ENCODE data around the gene TAS2R41. TPM values are rescaled to one million over a fixed set of nuclear protein-coding genes. Genes with fewer than 3 reads are reported as not detected.

The TAS2R41 gene
- total RNA-seq, 1 donor from 2014 or later: not detected

- H3K4me1 ChIP-seq: peaks cover 23% of the 10 kb centered on the region
- H3K9me3 ChIP-seq (replicated peaks): no peaks in the 10 kb centered on the region
- intact Hi-C loops (cut with micrococcal nuclease): no loop called here
- no peaks in the 10 kb centered on the region for H3K27me3 ChIP-seq (ENCODE audit: low read depth)
- no peak for TF ChIP-seq CTCF (IDR thresholded peaks at IDR 0.05; ENCODE audit: borderline replicate concordance)
- DNase-seq: no peak
- H3K4me3 ChIP-seq: no peak overlapping the region
- peak overlapping the region; percentile 39 for H3K27ac ChIP-seq (replicated peaks)
- H3K36me3 ChIP-seq: no peaks in the 10 kb centered on the region
Measured at GRCh38 chr7:143487061-143487460, 9.4 kb downstream of the TAS2R41 start.

GRCh38 chr7:143487566-143487965 is 9.9 kb downstream of the TAS2R41 start:
- H3K4me3 ChIP-seq: no peak overlapping the region
- H3K4me1 ChIP-seq: peaks cover 28% of the 10 kb centered on the region
- intact Hi-C loops (cut with micrococcal nuclease): no loop called here
- no peak for TF ChIP-seq CTCF (IDR thresholded peaks at IDR 0.05; ENCODE audit: borderline replicate concordance)
- H3K9me3 ChIP-seq (replicated peaks): no peaks in the 10 kb centered on the region
- H3K36me3 ChIP-seq: no peaks in the 10 kb centered on the region
- H3K27me3 ChIP-seq (ENCODE audit: low read depth): no peaks in the 10 kb centered on the region
- H3K27ac ChIP-seq (replicated peaks): peak overlapping the region; percentile 39
- DNase-seq: peak; percentile 59

- no peaks in the 10 kb centered on the region for H3K27me3 ChIP-seq (ENCODE audit: low read depth)
- DNase-seq: no peak
- peaks cover 37% of the 10 kb centered on the region for H3K4me1 ChIP-seq
- intact Hi-C loops (cut with micrococcal nuclease): no loop called here
- TF ChIP-seq CTCF (IDR thresholded peaks at IDR 0.05; ENCODE audit: borderline replicate concordance): peak; percentile 69
- no peak overlapping the region for H3K4me3 ChIP-seq
- H3K27ac ChIP-seq (replicated peaks): peak overlapping the region; percentile 59
- H3K36me3 ChIP-seq: no peaks in the 10 kb centered on the region
- H3K9me3 ChIP-seq (replicated peaks): no peaks in the 10 kb centered on the region
Measured at GRCh38 chr7:143490717-143491306, 13.1 kb downstream of the TAS2R41 start.

DNA sequence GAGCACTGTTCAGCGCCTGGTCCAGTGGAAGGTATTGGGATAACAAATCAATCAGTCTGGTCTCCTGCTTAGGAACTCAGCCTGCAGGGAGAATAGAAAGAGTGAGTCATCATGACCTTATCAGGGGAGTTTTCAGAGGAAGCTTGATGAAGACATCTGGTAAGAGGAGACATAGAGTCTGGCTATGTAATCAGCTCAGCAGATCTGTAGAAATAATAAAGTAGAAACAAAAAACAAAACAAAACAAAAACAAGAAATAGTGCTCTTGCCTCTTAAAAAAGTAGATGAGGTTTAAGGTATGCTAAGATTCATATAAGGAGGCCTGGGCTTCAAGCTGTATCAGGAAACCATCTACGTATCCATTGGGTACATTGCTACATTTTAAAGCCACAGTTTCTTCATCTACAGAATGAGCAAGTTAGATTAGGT is 14.4 kb downstream of the TAS2R41 start:
- Histone ChIP-seq H3K9me3 (replicated peaks) (no peaks in the 10 kb centered on the region), H3K36me3 (no peaks in the 10 kb centered on the region), H3K27ac (replicated peaks) (peak overlapping the region; percentile 59), H3K27me3 (ENCODE audit: low read depth) (no peaks in the 10 kb centered on the region), H3K4me3 (no peak overlapping the region), H3K4me1 (peaks cover 37% of the 10 kb centered on the region)
- intact Hi-C loops (cut with micrococcal nuclease): no loop called here
- no peak for TF ChIP-seq CTCF (IDR thresholded peaks at IDR 0.05; ENCODE audit: borderline replicate concordance)
- DNase-seq: no peak

DNA sequence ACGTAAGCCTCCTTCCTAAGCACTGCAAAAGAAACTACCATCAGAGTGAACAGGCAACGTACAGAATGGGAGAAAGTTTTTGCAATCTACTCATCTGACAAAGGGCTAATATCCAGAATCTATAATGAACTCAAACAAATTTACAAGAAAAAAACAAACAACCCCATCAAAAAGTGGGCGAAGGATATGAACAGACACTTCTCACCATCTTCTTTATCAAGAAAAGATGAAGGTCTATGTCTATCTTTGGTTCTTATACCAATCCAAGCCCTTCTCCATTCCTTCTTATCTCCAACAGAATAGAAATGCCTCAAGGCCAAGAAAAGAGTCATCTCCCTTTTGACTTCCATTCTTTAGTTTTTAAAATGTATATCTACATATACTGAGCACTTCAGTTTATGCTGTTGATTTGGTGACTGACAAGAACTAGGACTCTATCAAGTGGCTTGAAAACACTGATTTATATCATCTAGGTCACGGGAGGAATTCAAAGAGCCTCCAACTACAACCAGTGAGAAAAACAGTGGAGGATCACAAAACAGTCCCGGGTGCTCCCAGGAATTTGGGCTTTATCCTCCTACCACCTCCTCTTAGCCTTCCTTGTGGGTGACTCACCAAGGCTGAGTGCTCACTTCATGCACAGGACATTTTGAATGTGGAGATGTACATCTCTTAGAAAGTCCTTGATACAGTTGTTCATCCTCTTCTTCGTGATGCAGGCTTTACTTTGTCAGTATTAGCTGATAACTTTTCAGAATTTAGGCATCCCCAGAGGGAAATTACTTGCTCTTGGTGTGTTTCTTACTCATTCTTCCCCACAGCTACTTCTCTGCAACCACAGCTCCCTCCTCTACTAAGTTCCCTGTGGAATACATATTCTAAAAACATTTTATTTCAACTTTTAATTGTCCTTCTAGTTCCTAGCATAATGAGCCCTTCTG is 15.4 kb downstream of the TAS2R41 start:
- Histone ChIP-seq H3K27me3 (ENCODE audit: low read depth) (no peaks in the 10 kb centered on the region), H3K4me3 (no peak overlapping the region), H3K4me1 (peaks cover 30% of the 10 kb centered on the region), H3K27ac (replicated peaks) (peak overlapping the region; percentile 59), H3K36me3 (no peaks in the 10 kb centered on the region), H3K9me3 (replicated peaks) (no peaks in the 10 kb centered on the region)
- TF ChIP-seq CTCF (IDR thresholded peaks at IDR 0.05; ENCODE audit: borderline replicate concordance): no peak
- DNase-seq: no peak
- intact Hi-C loops (cut with micrococcal nuclease): no loop called here

All from left ventricle myocardium inferior (tissue), 1 donor.